ENCODE data around the gene PLEKHA5. TPM values are rescaled to one million over a fixed set of nuclear protein-coding genes. Genes with fewer than 3 reads are reported as not detected.

The PLEKHA5 gene
- total and polyA plus RNA-seq, 4 donors, result 4.9 to 88.5 (median 20.9) TPM

- DNase-seq (no peak), ATAC-seq (ENCODE audit: insufficient read depth, low FRiP score) (no peak)
- 75 to 83% methylated on average over 3 of the region's 3 CpGs for WGBS, 2 donors
- no peaks in the 10 kb centered on the region for H3K9me3 ChIP-seq (ENCODE audit: control insufficient read depth in 4 of 4, insufficient read depth in 3 of 4, low read length in 3 of 4)
- H3K4me3 ChIP-seq, result no peak overlapping the region
- no peak for TF ChIP-seq CTCF (IDR thresholded peaks at IDR 0.05; ENCODE audit: control extremely low read depth, extremely low read depth)
- no peaks in the 10 kb centered on the region for H3K36me3 ChIP-seq (ENCODE audit: control insufficient read depth in 4 of 4, insufficient read depth in 4 of 4, low read length in 4 of 4)
- H3K27me3 ChIP-seq (ENCODE audit: control insufficient read depth in 3 of 3, insufficient read depth in 3 of 3, low read length in 2 of 3), result no peaks in the 10 kb centered on the region
- peaks cover 0 to 19% (median 0%) of the 10 kb centered on the region in 5 donors for H3K4me1 ChIP-seq (ENCODE audit: control insufficient read depth in 5 of 5, insufficient read depth in 5 of 5, low read length in 5 of 5)
- no peak overlapping the region for H3K9ac ChIP-seq (ENCODE audit: insufficient read depth in 1 of 2, low read length in 2 of 2)
- no peak overlapping the region for H3K27ac ChIP-seq (ENCODE audit: low read depth in 1 of 2, low read length in 1 of 2)
Measured at GRCh38 chr12:19201661-19202060, 72.1 kb downstream of the PLEKHA5 start.

GRCh38 chr12:19203013-19203412 is 73.5 kb downstream of the PLEKHA5 start:
- no peak for TF ChIP-seq CTCF (IDR thresholded peaks at IDR 0.05; ENCODE audit: control extremely low read depth, extremely low read depth)
- H3K36me3 ChIP-seq (ENCODE audit: control insufficient read depth in 4 of 4, insufficient read depth in 4 of 4, low read length in 4 of 4), result no peaks in the 10 kb centered on the region
- DNase-seq (no peak), ATAC-seq (ENCODE audit: insufficient read depth, low FRiP score) (no peak)
- no peak overlapping the region for H3K4me3 ChIP-seq
- no peak overlapping the region for H3K27ac ChIP-seq (ENCODE audit: low read depth in 1 of 2, low read length in 1 of 2)
- H3K9ac ChIP-seq (ENCODE audit: insufficient read depth in 1 of 2, low read length in 2 of 2), result no peak overlapping the region
- no peaks in the 10 kb centered on the region for H3K27me3 ChIP-seq (ENCODE audit: control insufficient read depth in 3 of 3, insufficient read depth in 3 of 3, low read length in 2 of 3)
- H3K4me1 ChIP-seq (ENCODE audit: control insufficient read depth in 5 of 5, insufficient read depth in 5 of 5, low read length in 5 of 5), result peaks cover 0 to 13% (median 0%) of the 10 kb centered on the region in 5 donors
- WGBS, 2 donors, result 95 to 98% methylated on average over 1 of the region's 1 CpG
- H3K9me3 ChIP-seq (ENCODE audit: control insufficient read depth in 4 of 4, insufficient read depth in 3 of 4, low read length in 3 of 4), result no peaks in the 10 kb centered on the region

GRCh38 chr12:19203539-19204506 is 74.3 kb downstream of the PLEKHA5 start:
- ATAC-seq (ENCODE audit: insufficient read depth, low FRiP score) (no peak), DNase-seq (no peak)
- H3K4me3 ChIP-seq, result no peak overlapping the region
- H3K27me3 ChIP-seq (ENCODE audit: control insufficient read depth in 3 of 3, insufficient read depth in 3 of 3, low read length in 2 of 3), result no peaks in the 10 kb centered on the region
- peaks cover 0 to 10% (median 0%) of the 10 kb centered on the region in 5 donors for H3K4me1 ChIP-seq (ENCODE audit: control insufficient read depth in 5 of 5, insufficient read depth in 5 of 5, low read length in 5 of 5)
- no peak overlapping the region for H3K27ac ChIP-seq (ENCODE audit: low read depth in 1 of 2, low read length in 1 of 2)
- no peak for TF ChIP-seq CTCF (IDR thresholded peaks at IDR 0.05; ENCODE audit: control extremely low read depth, extremely low read depth)
- 94 to 95% methylated on average over 6 of the region's 6 CpGs for WGBS, 2 donors
- H3K36me3 ChIP-seq (ENCODE audit: control insufficient read depth in 4 of 4, insufficient read depth in 4 of 4, low read length in 4 of 4), result no peaks in the 10 kb centered on the region
- H3K9ac ChIP-seq (ENCODE audit: insufficient read depth in 1 of 2, low read length in 2 of 2), result no peak overlapping the region
- H3K9me3 ChIP-seq (ENCODE audit: control insufficient read depth in 4 of 4, insufficient read depth in 3 of 4, low read length in 3 of 4), result no peaks in the 10 kb centered on the region

Measured in lung (tissue), 12 donors.